ENCODE results near the gene FARP2. TPM values are rescaled to one million over a fixed set of nuclear protein-coding genes. Genes with fewer than 3 reads are reported as not detected.

FARP2 gene
- total and polyA plus RNA-seq, 10 donors: 9.1 to 72.8 (median 53.4) TPM

DNA sequence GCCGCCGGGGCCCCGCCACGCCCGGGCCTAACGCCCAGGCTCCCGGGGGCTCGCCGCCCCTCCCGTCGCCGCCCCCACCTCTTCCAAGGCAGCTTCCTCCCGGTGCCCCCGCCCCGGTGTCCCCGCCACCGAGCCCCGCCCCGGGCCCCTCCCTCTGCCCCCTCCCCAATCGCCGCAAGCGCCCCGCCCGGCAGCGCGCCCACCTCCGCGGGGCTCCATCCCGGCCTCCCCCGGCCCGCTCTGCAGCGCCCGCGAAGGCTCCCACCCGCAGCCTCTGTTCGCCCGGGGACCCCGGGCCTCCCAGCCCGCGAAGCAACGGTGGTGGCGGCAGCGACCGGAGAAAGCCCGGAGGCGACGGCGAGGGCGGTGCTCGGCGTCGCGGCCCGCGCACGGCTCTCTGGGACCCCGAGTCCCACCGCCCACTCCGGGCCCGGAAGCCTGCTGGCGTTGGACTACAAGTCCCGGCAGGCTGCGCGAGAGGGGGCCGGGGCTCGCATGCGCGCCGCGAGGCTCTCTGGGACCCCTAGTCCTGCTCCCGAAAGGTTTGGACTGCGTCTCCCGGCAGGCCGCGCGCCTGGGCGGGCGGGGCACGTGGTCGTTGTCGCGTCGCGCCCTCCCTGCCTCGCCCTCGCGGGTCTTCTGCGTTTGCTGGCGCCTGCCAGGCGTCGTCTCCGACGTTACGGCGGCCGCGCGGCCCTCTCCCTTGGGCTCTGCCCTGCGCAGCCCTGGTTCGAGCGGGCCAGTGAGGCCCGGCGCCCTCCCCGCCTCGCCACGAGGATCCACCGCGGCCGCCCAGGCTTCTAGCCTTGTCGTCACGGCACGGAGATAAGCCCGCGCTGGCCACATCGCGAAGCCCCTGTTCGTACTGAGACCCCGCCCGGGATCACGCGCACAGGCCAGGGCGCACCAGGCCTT lies 152.4 kb downstream of the FARP2 start, which contains the start of gene STK25:
TSS of gene STK25 (minus strand) at position 345 of the 915 bp plus-strand sequence. CDS start 549 bp downstream, outside the sequence.
- peaks cover 0 to 8% (median 0%) of the 10 kb centered on the region in 7 donors for H3K27me3 ChIP-seq (replicated peaks in 1 of 7)
- H3K4me3 ChIP-seq: peak within 1 kb of the TSS; percentile 80 to 97 (median 86)
- TF ChIP-seq, protein P1, sequence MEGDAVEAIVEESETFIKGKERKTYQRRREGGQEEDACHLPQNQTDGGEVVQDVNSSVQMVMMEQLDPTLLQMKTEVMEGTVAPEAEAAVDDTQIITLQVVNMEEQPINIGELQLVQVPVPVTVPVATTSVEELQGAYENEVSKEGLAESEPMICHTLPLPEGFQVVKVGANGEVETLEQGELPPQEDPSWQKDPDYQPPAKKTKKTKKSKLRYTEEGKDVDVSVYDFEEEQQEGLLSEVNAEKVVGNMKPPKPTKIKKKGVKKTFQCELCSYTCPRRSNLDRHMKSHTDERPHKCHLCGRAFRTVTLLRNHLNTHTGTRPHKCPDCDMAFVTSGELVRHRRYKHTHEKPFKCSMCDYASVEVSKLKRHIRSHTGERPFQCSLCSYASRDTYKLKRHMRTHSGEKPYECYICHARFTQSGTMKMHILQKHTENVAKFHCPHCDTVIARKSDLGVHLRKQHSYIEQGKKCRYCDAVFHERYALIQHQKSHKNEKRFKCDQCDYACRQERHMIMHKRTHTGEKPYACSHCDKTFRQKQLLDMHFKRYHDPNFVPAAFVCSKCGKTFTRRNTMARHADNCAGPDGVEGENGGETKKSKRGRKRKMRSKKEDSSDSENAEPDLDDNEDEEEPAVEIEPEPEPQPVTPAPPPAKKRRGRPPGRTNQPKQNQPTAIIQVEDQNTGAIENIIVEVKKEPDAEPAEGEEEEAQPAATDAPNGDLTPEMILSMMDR (IDR thresholded peaks at IDR 0.05 in 8 of 11, conservative IDR thresholded peaks at IDR 0.05 in 3 of 11): peak in 2 of 11 experiments; percentile 14 to 21
- peak in 2 of 3 donors; percentile 28 to 55 for TF ChIP-seq POLR2A (IDR thresholded peaks at IDR 0.05)
- peak; percentile 90 to 93 (median 93) for TF ChIP-seq POLR2AphosphoS5 (IDR thresholded peaks at IDR 0.05)
- peaks cover 25 to 58% (median 45%) of the 10 kb centered on the region in 6 donors for H3K4me1 ChIP-seq
- DNase-seq: peak; percentile 99
- WGBS, 5 donors: 0 to 1% (median 0%) methylated on average over 7 to 122 of the region's 122 CpGs
- H3K9me3 ChIP-seq: no peaks in the 10 kb centered on the region
- peak within 1 kb of the TSS; percentile 78 to 92 (median 89) for H3K27ac ChIP-seq
- peaks cover 0 to 13% (median 0%) of the 10 kb centered on the region in 6 donors for H3K36me3 ChIP-seq
- intact Hi-C loops (cut with DNase I; ENCODE audit: low total_unique reads): no loop called here

DNA sequence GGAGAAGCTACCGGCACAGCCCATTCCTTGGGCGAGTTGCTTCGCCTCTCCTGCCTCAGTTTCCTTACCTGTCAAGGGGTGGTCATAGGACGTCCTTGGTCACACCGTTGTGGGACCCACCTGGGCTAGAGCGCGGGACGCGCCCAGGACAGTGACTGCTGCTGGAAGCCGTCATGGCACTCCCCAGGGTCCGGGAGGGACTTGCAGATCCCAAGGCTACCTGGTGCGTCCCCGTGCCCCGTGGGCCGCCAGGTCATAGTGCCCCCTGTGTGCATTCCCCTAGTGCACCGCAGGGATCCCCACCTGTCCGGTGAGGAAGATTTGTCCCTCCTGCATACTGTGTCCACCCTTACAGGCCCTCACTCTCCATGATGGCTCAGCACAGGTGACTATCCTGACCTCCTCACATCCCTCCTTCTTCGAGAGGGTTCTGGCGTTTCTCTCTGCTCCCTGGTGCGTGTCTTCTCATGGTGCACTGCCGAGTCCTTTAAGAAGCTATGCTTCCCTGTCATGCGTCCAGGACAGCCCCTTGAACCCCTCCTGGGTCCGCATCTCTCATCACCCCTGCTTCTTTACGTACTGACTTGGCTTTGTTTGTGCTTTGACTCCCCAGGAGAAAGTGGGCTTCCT lies 153.2 kb downstream of the FARP2 start:
- Histone ChIP-seq H3K36me3 (peaks cover 0 to 7% (median 0%) of the 10 kb centered on the region in 6 donors), H3K27ac (peak overlapping the region; percentile 77 to 92 (median 89)), H3K4me1 (peaks cover 25 to 50% (median 45%) of the 10 kb centered on the region in 6 donors), H3K27me3 (replicated peaks in 1 of 7) (peaks cover 0 to 8% (median 0%) of the 10 kb centered on the region in 7 donors), H3K4me3 (peak overlapping the region; percentile 80 to 97 (median 86)), H3K9me3 (no peaks in the 10 kb centered on the region)
- TF ChIP-seq, protein P1 (IDR thresholded peaks at IDR 0.05 in 8 of 11, conservative IDR thresholded peaks at IDR 0.05 in 3 of 11): no peak
- TF ChIP-seq POLR2AphosphoS5 (IDR thresholded peaks at IDR 0.05): no peak
- TF ChIP-seq POLR2A (IDR thresholded peaks at IDR 0.05): no peak
- WGBS, 5 donors: 27 to 73% (median 34%) methylated on average over 8 to 24 of the region's 24 CpGs
- intact Hi-C loops (cut with DNase I; ENCODE audit: low total_unique reads): no loop called here
- peak; percentile 90 for DNase-seq

DNA sequence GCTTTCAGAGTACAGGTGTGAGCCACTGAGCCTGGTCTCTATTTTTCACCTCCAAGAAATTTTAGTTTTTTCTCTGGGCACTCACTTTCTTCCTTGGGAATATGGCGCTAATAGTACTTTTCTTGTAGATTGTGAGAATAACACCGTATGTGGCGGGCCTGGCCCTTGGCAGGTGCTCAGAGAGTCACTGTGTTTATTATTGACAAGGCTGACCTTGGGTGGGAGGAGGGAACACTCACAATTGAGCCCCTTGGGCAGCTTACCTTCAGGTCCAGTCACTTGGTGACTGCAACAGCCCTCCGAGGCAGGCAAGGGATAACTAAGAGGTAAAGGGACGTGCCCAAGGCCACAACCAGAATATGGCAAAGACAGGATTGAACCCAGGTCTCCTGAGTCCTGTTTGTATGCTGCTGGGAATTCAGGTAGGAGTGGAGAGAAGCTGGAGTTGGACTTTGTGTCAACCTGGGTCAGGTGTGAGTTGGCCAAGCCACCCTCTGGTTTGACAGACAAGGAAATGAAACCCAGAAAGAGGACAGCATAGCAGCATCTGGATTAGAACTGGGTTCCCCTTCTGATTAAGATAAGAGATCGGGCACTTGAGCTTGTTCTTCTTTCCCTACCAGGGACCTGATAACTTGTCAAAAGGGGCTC lies 155.1 kb downstream of the FARP2 start:
- no peak overlapping the region for H3K4me3 ChIP-seq
- WGBS, 5 donors: 88 to 95% (median 92%) methylated on average over 6 of the region's 6 CpGs
- intact Hi-C loops (cut with DNase I; ENCODE audit: low total_unique reads): no loop called here
- no peaks in the 10 kb centered on the region for H3K36me3 ChIP-seq
- TF ChIP-seq, protein P1 (IDR thresholded peaks at IDR 0.05 in 8 of 11, conservative IDR thresholded peaks at IDR 0.05 in 3 of 11): no peak
- no peak for TF ChIP-seq POLR2A (IDR thresholded peaks at IDR 0.05)
- TF ChIP-seq POLR2AphosphoS5 (IDR thresholded peaks at IDR 0.05): no peak
- no peak overlapping the region for H3K27ac ChIP-seq
- peaks cover 22 to 40% (median 30%) of the 10 kb centered on the region in 6 donors for H3K4me1 ChIP-seq
- no peaks in the 10 kb centered on the region for H3K9me3 ChIP-seq
- peak; percentile 23 for DNase-seq
- peaks cover 0 to 8% (median 0%) of the 10 kb centered on the region in 7 donors for H3K27me3 ChIP-seq (replicated peaks in 1 of 7)

Measured in spleen (tissue), 11 donors.